GM19438 (cell line): ENCODE results near the gene MAPK13.
"Not testable (repeated sequence)": the region's sequence is repeated elsewhere in the genome, so short reads cannot be mapped to it uniquely, and the experiment has no call there.

ENCODE experiments used
- ATAC-seq: cut with Tn5 transposase; IDR thresholded peaks from one replicate; pipeline ENCODE4 v1.9.1; 2021; ENCODE audit warnings: low read depth; ENCODE audit not compliant: unreplicated experiment

Gene MAPK13

GRCh38 chr6:36129941-36130666 is at the start of gene MAPK13:
Gene MAPK13 (plus strand): TSS chr6:36130513. CDS start chr6:36130583, 70 bp downstream.
- no peak for ATAC-seq

GRCh38 chr6:36082318-36082717 is 48.0 kb upstream of the MAPK13 start:
- ATAC-seq, result no peak

- ATAC-seq, result no peak
Observed at GRCh38 chr6:36083446-36083845, 46.9 kb upstream of the MAPK13 start.

- ATAC-seq, result not testable (repeated sequence)
Observed at GRCh38 chr6:36088204-36088603, 42.1 kb upstream of the MAPK13 start.

GRCh38 chr6:36089048-36089447 is 41.3 kb upstream of the MAPK13 start:
- ATAC-seq, result no peak

GRCh38 chr6:36094238-36094637 is 36.1 kb upstream of the MAPK13 start:
- no peak for ATAC-seq

- no peak for ATAC-seq
Observed at GRCh38 chr6:36094753-36095496, 35.4 kb upstream of the MAPK13 start.

- no peak for ATAC-seq
Observed at GRCh38 chr6:36095497-36096391, 34.6 kb upstream of the MAPK13 start.

GRCh38 chr6:36098253-36098919 is 31.9 kb upstream of the MAPK13 start:
- ATAC-seq, result no peak

- no peak for ATAC-seq
Observed at GRCh38 chr6:36098920-36099647, 31.2 kb upstream of the MAPK13 start.

- no peak for ATAC-seq
Observed at GRCh38 chr6:36099869-36100483, 30.3 kb upstream of the MAPK13 start.

GRCh38 chr6:36101691-36102090 is 28.6 kb upstream of the MAPK13 start:
- ATAC-seq, result no peak

- no peak for ATAC-seq
Observed at GRCh38 chr6:36102853-36103252, 27.5 kb upstream of the MAPK13 start.

GRCh38 chr6:36104836-36105235 is 25.5 kb upstream of the MAPK13 start:
- ATAC-seq, result no peak

GRCh38 chr6:36109092-36109491 is 21.2 kb upstream of the MAPK13 start:
- ATAC-seq, result no peak

- ATAC-seq, result no peak
Observed at GRCh38 chr6:36110050-36110449, 20.3 kb upstream of the MAPK13 start.

GRCh38 chr6:36110863-36111262 is 19.4 kb upstream of the MAPK13 start:
- ATAC-seq, result no peak

GRCh38 chr6:36111526-36111925 is 18.8 kb upstream of the MAPK13 start:
- no peak for ATAC-seq

GRCh38 chr6:36113049-36113448 is 17.3 kb upstream of the MAPK13 start:
- ATAC-seq, result no peak
